HepG2 (cell line): ENCODE results near the gene TBC1D4. TPM values are rescaled to one million over a fixed set of nuclear protein-coding genes. Genes with fewer than 3 reads are reported as not detected.

Source experiments
- BCL6 ChIP-seq: IDR thresholded peaks from 2 replicates; pipeline ENCODE4 v1.6.1; 2016; ENCODE audit warnings: missing genetic modification reagents, missing compliant biosample characterization
- CREBL2 ChIP-seq: sonication (generic); formaldehyde crosslinking; IDR thresholded peaks from 2 replicates; pipeline ENCODE4 v1.8.1; 2023; ENCODE audit warnings: missing genetic modification reagents, mild to moderate bottlenecking, borderline replicate concordance
- EZH2 ChIP-seq: conservative IDR thresholded peaks from 2 replicates; pipeline ENCODE4 v1.6.1; 2012; ENCODE audit warnings: mild to moderate bottlenecking, low read depth, low read length, moderate library complexity
- FOXO4 ChIP-seq: sonication (generic); formaldehyde crosslinking; conservative IDR thresholded peaks from 2 replicates; pipeline ENCODE4 v1.8.1; 2023; ENCODE audit warnings: missing genetic modification reagents
- MXD4 ChIP-seq: IDR thresholded peaks from 2 replicates; pipeline ENCODE4 v1.6.1; 2016; ENCODE audit warnings: mild to moderate bottlenecking, missing biosample characterization, missing genetic modification reagents
- NCOR1 ChIP-seq: fragments of 200-600 bp; sonication (generic); IDR thresholded peaks from 2 replicates; pipeline ENCODE4 v1.7.0; 2017; ENCODE audit warnings: antibody characterized with exemption, low read length, borderline replicate concordance
- NFIB ChIP-seq: sonication (generic); formaldehyde crosslinking; IDR thresholded peaks from 2 replicates; pipeline ENCODE4 v1.9.0; 2021; ENCODE audit warnings: missing genetic modification reagents, mild to moderate bottlenecking, borderline replicate concordance
- NFKB2 ChIP-seq: sonication (generic); formaldehyde crosslinking; IDR thresholded peaks from 2 replicates; pipeline ENCODE4 v1.4.0; 2020; ENCODE audit warnings: missing genetic modification reagents, borderline replicate concordance
- ONECUT2 ChIP-seq: sonication (generic); formaldehyde crosslinking; IDR thresholded peaks from 2 replicates; pipeline ENCODE4 v1.4.0; 2020; ENCODE audit warnings: missing genetic modification reagents
- PRDM15 ChIP-seq: sonication (generic); formaldehyde crosslinking; IDR thresholded peaks from 2 replicates; pipeline ENCODE4 v1.4.0; 2020; ENCODE audit warnings: missing genetic modification reagents
- PTBP1 ChIP-seq: fragments of 200-400 bp; formaldehyde crosslinking; IDR thresholded peaks from 2 replicates; pipeline ENCODE4 v1.6.1; 2018; ENCODE audit warnings: low read length, low read depth; ENCODE audit not compliant: poor library complexity, severe bottlenecking
- TAF1 ChIP-seq: sonication (generic); formaldehyde crosslinking; IDR thresholded peaks from 2 replicates; pipeline ENCODE4 v1.4.0; 2020; ENCODE audit warnings: missing genetic modification reagents
- USF2 ChIP-seq, 2 experiments: sonication (generic) in 1 of 2; formaldehyde crosslinking in 1 of 2; IDR thresholded peaks; 2 replicates each; pipeline versions ENCODE4 v1.5.1 to v1.6.1; 2011 to 2020; ENCODE audit warnings: borderline replicate concordance in 1 of 2, low read depth in 1 of 2, low read length in 1 of 2, mild to moderate bottlenecking in 1 of 2, missing genetic modification reagents in 1 of 2, moderate library complexity in 1 of 2
- ZNF234 ChIP-seq: sonication (generic); formaldehyde crosslinking; conservative IDR thresholded peaks from 2 replicates; pipeline ENCODE4 v1.5.1; 2020; ENCODE audit warnings: mild to moderate bottlenecking, missing genetic modification reagents
- ZNF24 ChIP-seq: fragments of 450-650 bp; IDR thresholded peaks from 2 replicates; pipeline ENCODE4 v1.6.1; 2017; ENCODE audit warnings: antibody characterized with exemption, mild to moderate bottlenecking
- ZNF639 ChIP-seq: conservative IDR thresholded peaks from 2 replicates; pipeline ENCODE4 v1.6.1; 2018; ENCODE audit warnings: missing genetic modification reagents
- ZNF781 ChIP-seq: sonication (generic); formaldehyde crosslinking; IDR thresholded peaks from 2 replicates; pipeline ENCODE4 v1.5.1; 2020; ENCODE audit warnings: borderline replicate concordance, mild to moderate bottlenecking, missing genetic modification reagents; ENCODE audit errors: not compliant biosample characterization
- ZNF784 ChIP-seq: sonication (generic); formaldehyde crosslinking; IDR thresholded peaks from 2 replicates; pipeline ENCODE4 v1.5.1; 2020; ENCODE audit warnings: missing genetic modification reagents, mild to moderate bottlenecking, borderline replicate concordance
- polyA plus RNA-seq, 8 experiments: library from polyadenylated mRNA; depleted of rRNA in 3 of 8; stranded (reverse) in 7 of 8; unstranded in 1 of 8; fragments of >200 nt; fragmentation: Illumina TruSeq in 4 of 8; extraction: Trizol in 4 of 8; gene quantifications; 2 replicates each; pipeline versions ENCODE4 v1.2.1 to v1.2.3, GENCODE V29; 2011 to 2016; ENCODE audit warnings: low read depth in 4 of 8, missing spikeins in 1 of 8, mixed read lengths in 1 of 8; ENCODE audit not compliant: insufficient read depth in 1 of 8
- total RNA-seq, 5 experiments: library from RNA; depleted of rRNA; stranded (reverse); fragments of >200 nt; fragmentation: Illumina TruSeq; extraction: Trizol; gene quantifications; 2 replicates each; pipeline ENCODE4 v1.2.3, GENCODE V29; 2016; ENCODE audit warnings: low read depth in 1 of 5

The TBC1D4 gene
- total and polyA plus RNA-seq, 2 of the 13 experiments (the other 11 are each of a cell fraction or from before 2014, with no cell fraction given): 35.9 to 64.4 TPM

GRCh38 chr13:75458696-75459422, 23.1 kb downstream of the TBC1D4 start (continued):
- TF ChIP-seq USF2 (IDR thresholded peaks at IDR 0.05; ENCODE audit: low read depth, low read length): no peak
- TF ChIP-seq USF2 (CRISPR knock-in tag; IDR thresholded peaks at IDR 0.05; ENCODE audit: borderline replicate concordance): no peak
- TF ChIP-seq EZH2: no peak
- TF ChIP-seq MXD4 (CRISPR knock-in tag): 0 out of 2 replicates have a peak, but pooled peaks have one; percentile 42
- TF ChIP-seq ZNF234: no peak
- TF ChIP-seq NFIB (CRISPR knock-in tag): no peak
- TF ChIP-seq PRDM15 (CRISPR knock-in tag): peak; percentile 59; the same call in 1 of the 2 replicates
- 0 out of 2 replicates have a peak, but pooled peaks have one; percentile 64 for TF ChIP-seq ZNF639 (CRISPR knock-in tag)
- peak; percentile 74 for TF ChIP-seq BCL6
- no peak for TF ChIP-seq ZNF781 (CRISPR knock-in tag)
- TF ChIP-seq FOXO4 (CRISPR knock-in tag): no peak
- TF ChIP-seq ONECUT2: peak; percentile 77
- no peak for TF ChIP-seq PTBP1
- TF ChIP-seq NFKB2 (CRISPR knock-in tag): peak; percentile 49; the same call in 1 of the 2 replicates
- no peak for TF ChIP-seq ZNF784
- no peak for TF ChIP-seq ZNF24
- peak; percentile 67; the same call in 1 of the 2 replicates for TF ChIP-seq NCOR1
- TF ChIP-seq TAF1 (CRISPR knock-in tag): peak; percentile 35; the same call in 1 of the 2 replicates
- TF ChIP-seq CREBL2 (CRISPR knock-in tag): no peak
